SJSA1 (cell line): ENCODE results near the gene BDNF. TPM values are rescaled to one million over a fixed set of nuclear protein-coding genes. Genes with fewer than 3 reads are reported as not detected.

ENCODE experiments used
- DNase-seq, 2 experiments: peaks; one replicate each; pipeline ENCODE4 v3.0.0-alpha.2; 2015 to 2020; ENCODE audit warnings: low spot score in 2 of 2, low read depth in 1 of 2
- H3K27ac ChIP-seq: fragments of 250-450 bp; sonication (Bioruptor Pico); 2 replicates; pipeline ENCODE4 v1.5.1; 2020; ENCODE audit warnings: mild to moderate bottlenecking, moderate library complexity
- H3K27me3 ChIP-seq: fragments of 250-450 bp; sonication (Bioruptor Pico); replicated peaks from 2 replicates; pipeline ENCODE4 v1.5.1; 2020; ENCODE audit warnings: mild to moderate bottlenecking, moderate library complexity
- H3K36me3 ChIP-seq: fragments of 250-450 bp; sonication (Bioruptor Pico); 2 replicates; pipeline ENCODE4 v1.5.1; 2020; ENCODE audit warnings: mild to moderate bottlenecking
- H3K4me1 ChIP-seq: fragments of 250-450 bp; sonication (Bioruptor Pico); replicated peaks from 2 replicates; pipeline ENCODE4 v1.6.1; 2021; ENCODE audit warnings: mild to moderate bottlenecking
- H3K4me3 ChIP-seq: fragments of 250-450 bp; sonication (Bioruptor Pico); 2 replicates; pipeline ENCODE4 v1.5.1; 2020; ENCODE audit warnings: mild to moderate bottlenecking
- H3K9me3 ChIP-seq: fragments of 250-450 bp; sonication (Bioruptor Pico); replicated peaks from 2 replicates; pipeline ENCODE4 v1.5.1; 2020; ENCODE audit warnings: mild to moderate bottlenecking
- total RNA-seq: library from RNA; depleted of rRNA; stranded (reverse); fragments of >200 nt; shearing (Covaris generic); gene quantifications from 2 replicates; pipeline ENCODE4 v1.2.3, GENCODE V29; 2014; rRNA removed

Gene BDNF
- total RNA-seq, 1 experiment from 2014 or later, result 22.4 TPM

- no peak for DNase-seq
- H3K27ac ChIP-seq, result no peak overlapping the region
- no peaks in the 10 kb centered on the region for H3K4me1 ChIP-seq
- no peaks in the 10 kb centered on the region for H3K9me3 ChIP-seq
- H3K4me3 ChIP-seq, result no peak overlapping the region
- H3K27me3 ChIP-seq, result no peaks in the 10 kb centered on the region
- H3K36me3 ChIP-seq, result no peaks in the 10 kb centered on the region
These were observed 94.8 kb downstream of the BDNF start for GRCh38 chr11:27605422-27605821.

Other genes with a start within 250 kb of the BDNF start
- 16.5 and 21.3 TPM in 2 replicates for gene LGR4, start 227.7 kb downstream of the BDNF start, total RNA-seq
- 116 and 130 TPM in 2 replicates for gene LIN7C, start 193.7 kb downstream of the BDNF start, total RNA-seq